HG03103 (cell line): ENCODE measurements around the gene ANGPTL8.

Experiments
- ATAC-seq: cut with Tn5 transposase; IDR thresholded peaks from one replicate; pipeline ENCODE4 v1.9.1; 2021; ENCODE audit warnings: low read depth; ENCODE audit not compliant: unreplicated experiment

The ANGPTL8 gene

DNA sequence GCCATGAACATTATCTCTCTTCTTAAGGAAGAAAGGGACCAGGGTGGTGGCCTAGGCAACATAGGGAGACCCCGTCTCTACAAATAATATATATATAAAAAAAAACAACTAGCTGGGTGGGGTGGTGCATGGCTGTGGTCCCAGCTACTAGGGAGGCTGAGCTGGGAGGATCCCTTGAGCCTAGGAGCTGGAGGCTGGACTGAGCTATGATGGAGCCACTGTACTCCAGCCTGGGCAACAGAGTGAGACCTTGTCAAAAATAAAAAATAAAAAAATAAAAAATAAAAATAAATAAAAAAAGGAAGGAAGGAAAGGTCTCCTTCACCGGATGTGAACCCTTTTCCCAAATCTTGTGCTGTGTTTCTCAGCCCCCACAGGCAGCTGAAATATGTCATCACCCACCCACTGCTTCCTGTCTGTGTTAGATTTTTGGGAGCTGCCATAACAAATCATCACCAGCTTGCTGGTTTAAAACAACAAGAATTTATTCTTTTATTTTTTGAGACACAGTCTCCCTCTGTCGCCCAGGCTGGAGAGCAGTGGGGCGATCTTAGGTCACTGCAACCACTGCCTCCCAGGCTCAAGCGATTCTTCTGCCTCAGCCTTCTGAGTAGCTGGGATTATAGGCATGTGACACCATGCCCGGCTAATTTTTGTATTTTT is 47.0 kb downstream of the ANGPTL8 start:
- ATAC-seq: no peak

- no peak for ATAC-seq
Observed at GRCh38 chr19:11288349-11288748, 48.9 kb downstream of the ANGPTL8 start.

DNA sequence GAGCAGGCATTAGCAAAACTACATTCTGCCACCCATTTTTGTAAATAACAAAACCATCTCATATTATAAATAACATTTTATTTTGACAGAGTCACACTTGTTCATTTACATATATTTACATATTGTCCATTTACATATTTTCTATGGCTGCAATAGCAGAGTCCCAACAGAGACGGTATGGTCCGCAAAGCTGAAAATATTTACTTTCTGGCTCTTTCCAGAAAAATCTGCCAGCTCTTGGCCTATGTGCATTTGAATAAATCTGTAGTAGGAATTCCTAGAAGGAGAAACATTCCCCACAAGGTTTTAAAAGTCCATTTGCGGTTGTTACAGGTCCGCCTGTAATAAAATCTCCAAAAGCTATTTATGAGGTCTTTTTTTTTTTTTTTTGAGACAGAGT is 50.8 kb downstream of the ANGPTL8 start:
- ATAC-seq: no peak

- no peak for ATAC-seq
Observed at GRCh38 chr19:11291415-11291814, 52.0 kb downstream of the ANGPTL8 start.
